ENCODE results near the gene PDE9A. TPM values are rescaled to one million over a fixed set of nuclear protein-coding genes. Genes with fewer than 3 reads are reported as not detected.

The PDE9A gene
- total and polyA plus RNA-seq, 2 of the 4 experiments (the other 2 are of a cell fraction) = 0.89 to 0.90 TPM

DNA sequence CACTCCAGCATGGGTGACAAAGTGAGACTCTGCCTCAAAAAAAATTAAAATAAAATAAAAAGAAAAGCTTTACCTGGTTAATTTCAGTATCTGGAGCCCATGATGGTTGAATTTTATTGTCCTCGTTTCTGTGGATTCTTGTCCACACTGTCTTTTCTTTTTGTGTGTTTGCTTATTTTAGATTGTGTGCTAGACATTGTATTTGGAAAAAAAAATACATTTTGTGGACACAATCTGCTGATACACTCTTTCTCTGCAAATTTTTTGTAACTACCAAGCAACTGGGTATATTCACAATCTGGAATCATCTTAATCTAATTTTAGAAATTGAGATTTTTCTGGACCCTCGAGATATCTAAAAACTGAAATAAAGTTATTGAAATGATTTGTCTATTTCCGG is 41.6 kb upstream of the PDE9A start:
- no peak overlapping the region for H2BK20ac ChIP-seq (ENCODE audit: low read depth, low read length)
- no peak overlapping the region for H2AK9ac ChIP-seq (replicated peaks; ENCODE audit: low read depth, low read length, poor library complexity)
- in situ Hi-C loops (cut with MboI; ENCODE audit: low sequenced_read_pairs) = no loop called here
- TF ChIP-seq BHLHE40 (IDR thresholded peaks at IDR 0.05; ENCODE audit: low read depth, low read length) (no peak), MAFK (IDR thresholded peaks at IDR 0.05; ENCODE audit: low read depth, low read length) (no peak), NFE2L2 (IDR thresholded peaks at IDR 0.05; ENCODE audit: low read depth, low read length) (no peak), SMC3 (IDR thresholded peaks at IDR 0.05; ENCODE audit: low read depth, low read length) (no peak), POLR2A (IDR thresholded peaks at IDR 0.05; ENCODE audit: low read depth, low read length) (no peak), MXI1 (IDR thresholded peaks at IDR 0.05; ENCODE audit: borderline replicate concordance, low read depth, low read length) (no peak), FOS (IDR thresholded peaks at IDR 0.05; ENCODE audit: low read depth, low read length) (no peak), RCOR1 (IDR thresholded peaks at IDR 0.05; ENCODE audit: insufficient replicate concordance, low read length) (no peak), MAZ (IDR thresholded peaks at IDR 0.05; ENCODE audit: borderline replicate concordance, low read depth, low read length) (no peak), CHD1 (IDR thresholded peaks at IDR 0.05; ENCODE audit: low read depth, low read length) (no peak), RFX5 (IDR thresholded peaks at IDR 0.05; ENCODE audit: low read depth, low read length) (no peak)
- TF ChIP-seq, protein P1, sequence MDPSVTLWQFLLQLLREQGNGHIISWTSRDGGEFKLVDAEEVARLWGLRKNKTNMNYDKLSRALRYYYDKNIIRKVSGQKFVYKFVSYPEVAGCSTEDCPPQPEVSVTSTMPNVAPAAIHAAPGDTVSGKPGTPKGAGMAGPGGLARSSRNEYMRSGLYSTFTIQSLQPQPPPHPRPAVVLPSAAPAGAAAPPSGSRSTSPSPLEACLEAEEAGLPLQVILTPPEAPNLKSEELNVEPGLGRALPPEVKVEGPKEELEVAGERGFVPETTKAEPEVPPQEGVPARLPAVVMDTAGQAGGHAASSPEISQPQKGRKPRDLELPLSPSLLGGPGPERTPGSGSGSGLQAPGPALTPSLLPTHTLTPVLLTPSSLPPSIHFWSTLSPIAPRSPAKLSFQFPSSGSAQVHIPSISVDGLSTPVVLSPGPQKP (IDR thresholded peaks at IDR 0.05; ENCODE audit: borderline replicate concordance, low read depth, low read length) = no peak
- TF ChIP-seq, protein P2, sequence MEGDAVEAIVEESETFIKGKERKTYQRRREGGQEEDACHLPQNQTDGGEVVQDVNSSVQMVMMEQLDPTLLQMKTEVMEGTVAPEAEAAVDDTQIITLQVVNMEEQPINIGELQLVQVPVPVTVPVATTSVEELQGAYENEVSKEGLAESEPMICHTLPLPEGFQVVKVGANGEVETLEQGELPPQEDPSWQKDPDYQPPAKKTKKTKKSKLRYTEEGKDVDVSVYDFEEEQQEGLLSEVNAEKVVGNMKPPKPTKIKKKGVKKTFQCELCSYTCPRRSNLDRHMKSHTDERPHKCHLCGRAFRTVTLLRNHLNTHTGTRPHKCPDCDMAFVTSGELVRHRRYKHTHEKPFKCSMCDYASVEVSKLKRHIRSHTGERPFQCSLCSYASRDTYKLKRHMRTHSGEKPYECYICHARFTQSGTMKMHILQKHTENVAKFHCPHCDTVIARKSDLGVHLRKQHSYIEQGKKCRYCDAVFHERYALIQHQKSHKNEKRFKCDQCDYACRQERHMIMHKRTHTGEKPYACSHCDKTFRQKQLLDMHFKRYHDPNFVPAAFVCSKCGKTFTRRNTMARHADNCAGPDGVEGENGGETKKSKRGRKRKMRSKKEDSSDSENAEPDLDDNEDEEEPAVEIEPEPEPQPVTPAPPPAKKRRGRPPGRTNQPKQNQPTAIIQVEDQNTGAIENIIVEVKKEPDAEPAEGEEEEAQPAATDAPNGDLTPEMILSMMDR (conservative IDR thresholded peaks at IDR 0.05; ENCODE audit: low read depth, low read length) = no peak
- TF ChIP-seq, protein P3, sequence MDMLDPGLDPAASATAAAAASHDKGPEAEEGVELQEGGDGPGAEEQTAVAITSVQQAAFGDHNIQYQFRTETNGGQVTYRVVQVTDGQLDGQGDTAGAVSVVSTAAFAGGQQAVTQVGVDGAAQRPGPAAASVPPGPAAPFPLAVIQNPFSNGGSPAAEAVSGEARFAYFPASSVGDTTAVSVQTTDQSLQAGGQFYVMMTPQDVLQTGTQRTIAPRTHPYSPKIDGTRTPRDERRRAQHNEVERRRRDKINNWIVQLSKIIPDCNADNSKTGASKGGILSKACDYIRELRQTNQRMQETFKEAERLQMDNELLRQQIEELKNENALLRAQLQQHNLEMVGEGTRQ (IDR thresholded peaks at IDR 0.05; ENCODE audit: low read depth, low read length) = no peak
- no peak overlapping the region for H4K91ac ChIP-seq (ENCODE audit: insufficient read depth, low read depth, low read length)
- no peak overlapping the region for H3K27ac ChIP-seq (ENCODE audit: insufficient read depth, low read length)
- no peak for DNase-seq
- no peak overlapping the region for H4K5ac ChIP-seq (ENCODE audit: low read depth, low read length)
- H3K14ac ChIP-seq (replicated peaks; ENCODE audit: low read depth, low read length) = no peak overlapping the region
- no peaks in the 10 kb centered on the region for H3K4me1 ChIP-seq (ENCODE audit: control insufficient read depth, insufficient read depth, low read length)
- no peak overlapping the region for H2AFZ ChIP-seq (replicated peaks; ENCODE audit: low read length, poor library complexity)
- H2BK15ac ChIP-seq (ENCODE audit: low read depth, low read length) = no peak overlapping the region
- ChIA-PET POLR2A (ENCODE audit: unreplicated experiment) (no interaction called here), CTCF (no interaction called here)
- no peak for ATAC-seq (ENCODE audit: low read depth)
- H3K9ac ChIP-seq (ENCODE audit: low read depth, low read length) = no peak overlapping the region
- H3K9me1 ChIP-seq (ENCODE audit: insufficient read depth, low read length) = no peaks in the 10 kb centered on the region
- no peak overlapping the region for H3K4me2 ChIP-seq (ENCODE audit: low read depth, low read length)
- no peaks in the 10 kb centered on the region for H3K36me3 ChIP-seq (ENCODE audit: control insufficient read depth, insufficient read depth, low read length)
- peaks cover 5% of the 10 kb centered on the region; the same call in 1 of the 2 replicates for H3K9me3 ChIP-seq (ENCODE audit: control insufficient read depth, insufficient read depth, low read length)
- no TSS peak for BruUV-seq (replicated peaks)
- no peak overlapping the region for H2BK120ac ChIP-seq (ENCODE audit: low read depth, low read length)
- H3K18ac ChIP-seq (ENCODE audit: low read depth, low read length) = no peak overlapping the region
- dilution Hi-C loops (cut with HindIII; ENCODE audit: low sequenced_read_pairs, unreplicated experiment) = no loop called here
- no peak overlapping the region for H3K56ac ChIP-seq (ENCODE audit: extremely low read depth, insufficient read depth, low read length)
- intact Hi-C loops (cut with micrococcal nuclease) = no loop called here
- no peak overlapping the region for H3K23ac ChIP-seq (ENCODE audit: low read depth, low read length)
- no peak overlapping the region for H3K4me3 ChIP-seq (ENCODE audit: insufficient read depth, low read depth, low read length)
- H2BK5ac ChIP-seq (ENCODE audit: low read depth, low read length, poor library complexity, severe bottlenecking) = no peak overlapping the region
- no peak overlapping the region for H2AK5ac ChIP-seq (ENCODE audit: low read depth, low read length)
- no CpG with 5 or more reads among the region's 3 CpGs for WGBS, 2 experiments (ENCODE audit: extremely low coverage in 2 of 2, insufficient read length in 1 of 2)
- no peak overlapping the region for H3K4ac ChIP-seq (ENCODE audit: low read depth, low read length)
- no peaks in the 10 kb centered on the region for H4K20me1 ChIP-seq (ENCODE audit: insufficient read depth, low read length)
- no peak overlapping the region for H4K8ac ChIP-seq (ENCODE audit: low read depth in 2 of 2, low read length in 2 of 2)
- no peaks in the 10 kb centered on the region for H3K79me1 ChIP-seq (ENCODE audit: low read depth in 1 of 2, low read length in 2 of 2)
- H3K27me3 ChIP-seq (ENCODE audit: control insufficient read depth, insufficient read depth, low read length) = peaks cover 7% of the 10 kb centered on the region; the same call in 1 of the 2 replicates
